HG03135 (cell line): Measurements from ENCODE around the gene DHRS11.

Source experiments
- ATAC-seq: cut with Tn5 transposase; IDR thresholded peaks from one replicate; pipeline ENCODE4 v1.9.1; 2021; ENCODE audit warnings: mild to moderate bottlenecking, moderate library complexity; ENCODE audit not compliant: unreplicated experiment

Gene DHRS11

DNA sequence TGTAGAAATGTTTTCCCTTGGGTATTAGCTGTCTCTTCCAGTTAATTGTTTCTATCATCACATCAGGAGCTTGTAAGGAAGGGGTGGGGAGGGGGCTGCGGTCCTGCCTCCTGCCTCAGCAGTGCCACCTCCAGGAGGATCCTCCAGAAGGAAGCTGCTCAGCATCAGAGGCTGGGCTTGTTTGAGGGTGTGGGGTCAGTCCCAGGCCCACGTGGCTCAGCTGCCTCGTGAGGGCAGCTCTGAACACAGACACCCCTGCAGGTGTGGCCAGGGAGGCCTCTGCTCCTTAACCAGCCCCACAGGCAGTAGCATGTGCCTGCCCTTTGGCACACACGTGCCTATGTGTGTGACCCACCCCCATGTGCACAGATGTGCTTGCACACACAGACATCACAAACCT, 56.0 kb downstream of the DHRS11 start:
- ATAC-seq: no peak

DNA sequence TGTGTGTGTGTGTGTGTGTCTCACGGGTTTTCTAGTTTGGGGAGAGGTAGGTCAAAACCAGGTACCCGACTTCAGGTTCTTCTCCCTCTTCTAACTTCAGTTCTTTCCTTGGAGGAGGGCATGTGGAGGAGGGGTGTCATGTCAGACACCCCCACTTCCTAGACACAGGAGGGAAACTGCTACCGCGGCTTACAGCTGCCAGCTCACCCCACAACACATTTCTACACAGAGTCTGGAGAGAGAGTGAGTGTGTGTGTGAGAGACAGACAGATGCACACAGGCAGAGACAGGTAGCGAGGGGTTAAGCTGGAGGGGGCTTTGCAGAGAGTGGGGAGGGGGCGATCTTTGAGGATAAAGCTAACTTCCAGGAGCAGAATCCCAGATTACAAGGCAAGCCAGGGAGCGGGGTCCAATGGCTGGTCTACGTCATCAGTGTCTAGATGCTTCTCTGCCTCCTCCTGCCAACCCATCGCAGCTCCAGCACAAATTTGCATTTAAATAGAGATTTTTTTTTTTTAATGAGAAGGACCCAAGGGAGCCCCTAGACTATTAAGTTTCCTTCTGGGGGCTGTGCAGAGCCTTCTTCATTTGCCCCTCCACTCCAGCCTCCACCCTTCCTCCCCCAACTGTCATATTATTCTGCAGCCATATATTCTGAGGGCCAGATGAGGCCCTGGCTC, 58.6 kb downstream of the DHRS11 start:
- no peak for ATAC-seq
